ENCODE data around the gene SLC16A14. TPM values are rescaled to one million over a fixed set of nuclear protein-coding genes. Genes with fewer than 3 reads are reported as not detected.

The SLC16A14 gene
- polyA plus RNA-seq, 1 of the 3 experiments (the other 2 are of a cell fraction) = 0.90 TPM

GRCh38 chr2:230042195-230042594, 26.5 kb downstream of the SLC16A14 start:
- Histone ChIP-seq H3K9me3 (no peaks in the 10 kb centered on the region), H2AFZ (ENCODE audit: low read depth) (no peak overlapping the region), H4K20me1 (ENCODE audit: insufficient read depth) (no peaks in the 10 kb centered on the region), H3K9ac (no peak overlapping the region), H3F3A (replicated peaks; ENCODE audit: insufficient read depth) (no peaks in the 10 kb centered on the region), H3K36me3 (replicated peaks in 1 of 2; ENCODE audit: control insufficient read depth in 1 of 2, insufficient read depth in 2 of 2, low read length in 1 of 2) (no peaks in the 10 kb centered on the region), H3K4me2 (no peak overlapping the region), H3K27ac (ENCODE audit: low read depth in 2 of 2, low read length in 1 of 2) (no peak overlapping the region), H3K4me3 (ENCODE audit: low read depth in 2 of 2, low read length in 1 of 2) (no peak overlapping the region), H3K4me1 (ENCODE audit: control insufficient read depth in 1 of 2, insufficient read depth in 2 of 2, low read depth in 1 of 2, low read length in 1 of 2) (no peaks in the 10 kb centered on the region; a peak in 1 of 4 replicates), H3K9me2 (no peaks in the 10 kb centered on the region), H3K79me2 (ENCODE audit: insufficient read depth) (no peaks in the 10 kb centered on the region), H3K27me3 (ENCODE audit: insufficient read depth) (no peaks in the 10 kb centered on the region)
- POLR2A ChIA-PET = no interaction called here
- TF ChIP-seq, protein P1, sequence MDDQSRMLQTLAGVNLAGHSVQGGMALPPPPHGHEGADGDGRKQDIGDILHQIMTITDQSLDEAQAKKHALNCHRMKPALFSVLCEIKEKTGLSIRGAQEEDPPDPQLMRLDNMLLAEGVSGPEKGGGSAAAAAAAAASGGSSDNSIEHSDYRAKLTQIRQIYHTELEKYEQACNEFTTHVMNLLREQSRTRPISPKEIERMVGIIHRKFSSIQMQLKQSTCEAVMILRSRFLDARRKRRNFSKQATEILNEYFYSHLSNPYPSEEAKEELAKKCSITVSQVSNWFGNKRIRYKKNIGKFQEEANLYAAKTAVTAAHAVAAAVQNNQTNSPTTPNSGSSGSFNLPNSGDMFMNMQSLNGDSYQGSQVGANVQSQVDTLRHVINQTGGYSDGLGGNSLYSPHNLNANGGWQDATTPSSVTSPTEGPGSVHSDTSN (IDR thresholded peaks at IDR 0.05) = no peak
- TF ChIP-seq CHD2 (IDR thresholded peaks at IDR 0.05; ENCODE audit: low read length, partially characterized antibody) (no peak), YY1 (IDR thresholded peaks at IDR 0.05; ENCODE audit: low read depth) (no peak), TEAD4 (IDR thresholded peaks at IDR 0.05; ENCODE audit: borderline replicate concordance, insufficient read depth) (no peak), RXRA (IDR thresholded peaks at IDR 0.05; ENCODE audit: borderline replicate concordance, low read depth) (no peak), EP300 (IDR thresholded peaks at IDR 0.05; ENCODE audit: borderline replicate concordance in 1 of 2, low read depth in 1 of 2, low read length in 1 of 2) (no peak), IRF3 (IDR thresholded peaks at IDR 0.05; ENCODE audit: low read depth, low read length) (no peak), MAX (IDR thresholded peaks at IDR 0.05; ENCODE audit: low read depth) (no peak), FOXM1 (IDR thresholded peaks at IDR 0.05; ENCODE audit: low read depth) (no peak), RFX5 (IDR thresholded peaks at IDR 0.05; ENCODE audit: low read length) (no peak), JUND (IDR thresholded peaks at IDR 0.05) (no peak), ELF1 (IDR thresholded peaks at IDR 0.05) (no peak)
- TF ChIP-seq, protein P2, sequence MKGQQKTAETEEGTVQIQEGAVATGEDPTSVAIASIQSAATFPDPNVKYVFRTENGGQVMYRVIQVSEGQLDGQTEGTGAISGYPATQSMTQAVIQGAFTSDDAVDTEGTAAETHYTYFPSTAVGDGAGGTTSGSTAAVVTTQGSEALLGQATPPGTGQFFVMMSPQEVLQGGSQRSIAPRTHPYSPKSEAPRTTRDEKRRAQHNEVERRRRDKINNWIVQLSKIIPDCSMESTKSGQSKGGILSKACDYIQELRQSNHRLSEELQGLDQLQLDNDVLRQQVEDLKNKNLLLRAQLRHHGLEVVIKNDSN (IDR thresholded peaks at IDR 0.05; ENCODE audit: borderline replicate concordance, low read depth) = no peak
- no peak for DNase-seq
- WGBS (ENCODE audit: low lambda C conversion rate) = 69% methylated on average over 1 of the region's 1 CpG
- CTCF ChIA-PET = no interaction called here

DNA sequence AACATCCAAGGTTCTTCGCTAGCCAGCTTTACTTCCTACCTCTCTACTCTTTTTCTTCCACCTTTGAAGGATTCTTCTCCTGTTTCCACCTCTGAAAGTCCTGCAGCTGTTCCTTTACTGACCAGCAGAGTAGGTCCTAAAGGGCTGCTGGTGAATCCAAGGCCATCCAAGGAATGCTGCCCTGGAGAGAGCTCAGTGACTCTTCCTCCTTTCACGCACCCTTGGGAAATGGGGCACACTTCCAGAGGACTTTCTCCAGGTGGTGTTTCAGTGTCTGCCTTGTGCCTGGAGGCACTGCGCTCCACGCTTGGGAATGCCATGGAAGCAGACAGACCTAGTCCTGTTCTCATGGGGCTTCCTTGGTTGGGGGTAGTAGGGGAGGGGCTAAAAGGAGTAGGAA, 45.4 kb downstream of the SLC16A14 start:
- Histone ChIP-seq H3K4me3 (ENCODE audit: low read depth in 2 of 2, low read length in 1 of 2) (no peak overlapping the region), H3K27me3 (ENCODE audit: insufficient read depth) (no peaks in the 10 kb centered on the region), H2AFZ (ENCODE audit: low read depth) (no peak overlapping the region), H3K9me2 (no peaks in the 10 kb centered on the region), H3K4me2 (no peak overlapping the region), H3K9ac (no peak overlapping the region), H3K79me2 (ENCODE audit: insufficient read depth) (no peaks in the 10 kb centered on the region), H3K4me1 (ENCODE audit: control insufficient read depth in 1 of 2, insufficient read depth in 2 of 2, low read depth in 1 of 2, low read length in 1 of 2) (no peaks in the 10 kb centered on the region), H3K36me3 (replicated peaks in 1 of 2; ENCODE audit: control insufficient read depth in 1 of 2, insufficient read depth in 2 of 2, low read length in 1 of 2) (no peaks in the 10 kb centered on the region), H3F3A (replicated peaks; ENCODE audit: insufficient read depth) (no peaks in the 10 kb centered on the region), H4K20me1 (ENCODE audit: insufficient read depth) (no peaks in the 10 kb centered on the region), H3K9me3 (no peaks in the 10 kb centered on the region), H3K27ac (ENCODE audit: low read depth in 2 of 2, low read length in 1 of 2) (no peak overlapping the region)
- ChIA-PET POLR2A (no interaction called here), CTCF (interaction anchor here (1.2 to 4.6 kb wide), 2 partner anchors 15 to 27 kb away, joined by 5 to 26 read pairs; no protein-coding TSS in a partner anchor)
- WGBS (ENCODE audit: low lambda C conversion rate) = 85% methylated on average over 4 of the region's 4 CpGs
- TF ChIP-seq IRF3 (IDR thresholded peaks at IDR 0.05; ENCODE audit: low read depth, low read length) (no peak), ZBTB33 (IDR thresholded peaks at IDR 0.05; ENCODE audit: borderline replicate concordance, low read depth) (no peak), POLR2AphosphoS5 (IDR thresholded peaks at IDR 0.05; ENCODE audit: low read depth, low read length) (no peak), RXRA (IDR thresholded peaks at IDR 0.05; ENCODE audit: borderline replicate concordance, low read depth) (no peak), RFX5 (IDR thresholded peaks at IDR 0.05; ENCODE audit: low read length) (no peak), FOXJ3 (CRISPR knock-in tag; IDR thresholded peaks at IDR 0.05) (no peak), EZH2phosphoT487 (IDR thresholded peaks at IDR 0.05; ENCODE audit: borderline replicate concordance, low read depth) (no peak), NFIC (IDR thresholded peaks at IDR 0.05; ENCODE audit: borderline replicate concordance) (no peak), JUND (IDR thresholded peaks at IDR 0.05) (no peak), GATA2 (CRISPR knock-in tag; IDR thresholded peaks at IDR 0.05) (no peak), FOXM1 (IDR thresholded peaks at IDR 0.05; ENCODE audit: low read depth) (no peak), SMC3 (IDR thresholded peaks at IDR 0.05; ENCODE audit: low read depth, low read length) (no peak), MXI1 (IDR thresholded peaks at IDR 0.05; ENCODE audit: low read depth, low read length) (no peak), FOSL2 (IDR thresholded peaks at IDR 0.05; ENCODE audit: borderline replicate concordance, low read depth) (no peak), NRF1 (IDR thresholded peaks at IDR 0.05; ENCODE audit: low read depth, low read length) (no peak)
- no peak for DNase-seq

Measured in SK-N-SH (cell line).